GM12875 (cell line): Measurements from ENCODE around the gene OR2C3.

ENCODE experiments used
- H3K4me3 ChIP-seq: one replicate; pipeline ENCODE4 v1.5.1; 2011; ENCODE audit warnings: low read depth, low read length, control low read depth
- TF ChIP-seq, protein P1 (sequence below): IDR thresholded peaks from 2 replicates; pipeline ENCODE4 v1.5.1; 2011; ENCODE audit warnings: low read depth, mild to moderate bottlenecking, control low read depth, inconsistent platforms, low read length, moderate library complexity, borderline replicate concordance; ENCODE audit not compliant: insufficient read depth

OR2C3 gene

DNA sequence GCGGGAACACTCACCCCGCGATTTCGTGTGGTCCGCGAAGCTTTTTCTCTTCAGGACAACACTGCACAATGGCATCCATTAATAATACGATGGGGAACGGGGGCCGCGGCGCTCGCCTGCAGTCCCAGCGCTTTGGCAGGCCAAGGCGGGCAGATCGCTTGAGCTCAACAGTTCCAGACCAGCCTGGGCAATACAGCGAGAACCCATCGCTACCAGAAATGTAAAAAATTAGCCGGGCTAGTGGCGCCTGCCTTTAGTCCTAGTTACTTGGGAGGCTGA is 17.7 kb downstream of the OR2C3 start:
- TF ChIP-seq, protein P1, sequence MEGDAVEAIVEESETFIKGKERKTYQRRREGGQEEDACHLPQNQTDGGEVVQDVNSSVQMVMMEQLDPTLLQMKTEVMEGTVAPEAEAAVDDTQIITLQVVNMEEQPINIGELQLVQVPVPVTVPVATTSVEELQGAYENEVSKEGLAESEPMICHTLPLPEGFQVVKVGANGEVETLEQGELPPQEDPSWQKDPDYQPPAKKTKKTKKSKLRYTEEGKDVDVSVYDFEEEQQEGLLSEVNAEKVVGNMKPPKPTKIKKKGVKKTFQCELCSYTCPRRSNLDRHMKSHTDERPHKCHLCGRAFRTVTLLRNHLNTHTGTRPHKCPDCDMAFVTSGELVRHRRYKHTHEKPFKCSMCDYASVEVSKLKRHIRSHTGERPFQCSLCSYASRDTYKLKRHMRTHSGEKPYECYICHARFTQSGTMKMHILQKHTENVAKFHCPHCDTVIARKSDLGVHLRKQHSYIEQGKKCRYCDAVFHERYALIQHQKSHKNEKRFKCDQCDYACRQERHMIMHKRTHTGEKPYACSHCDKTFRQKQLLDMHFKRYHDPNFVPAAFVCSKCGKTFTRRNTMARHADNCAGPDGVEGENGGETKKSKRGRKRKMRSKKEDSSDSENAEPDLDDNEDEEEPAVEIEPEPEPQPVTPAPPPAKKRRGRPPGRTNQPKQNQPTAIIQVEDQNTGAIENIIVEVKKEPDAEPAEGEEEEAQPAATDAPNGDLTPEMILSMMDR: no peak
- no peak overlapping the region for H3K4me3 ChIP-seq

DNA sequence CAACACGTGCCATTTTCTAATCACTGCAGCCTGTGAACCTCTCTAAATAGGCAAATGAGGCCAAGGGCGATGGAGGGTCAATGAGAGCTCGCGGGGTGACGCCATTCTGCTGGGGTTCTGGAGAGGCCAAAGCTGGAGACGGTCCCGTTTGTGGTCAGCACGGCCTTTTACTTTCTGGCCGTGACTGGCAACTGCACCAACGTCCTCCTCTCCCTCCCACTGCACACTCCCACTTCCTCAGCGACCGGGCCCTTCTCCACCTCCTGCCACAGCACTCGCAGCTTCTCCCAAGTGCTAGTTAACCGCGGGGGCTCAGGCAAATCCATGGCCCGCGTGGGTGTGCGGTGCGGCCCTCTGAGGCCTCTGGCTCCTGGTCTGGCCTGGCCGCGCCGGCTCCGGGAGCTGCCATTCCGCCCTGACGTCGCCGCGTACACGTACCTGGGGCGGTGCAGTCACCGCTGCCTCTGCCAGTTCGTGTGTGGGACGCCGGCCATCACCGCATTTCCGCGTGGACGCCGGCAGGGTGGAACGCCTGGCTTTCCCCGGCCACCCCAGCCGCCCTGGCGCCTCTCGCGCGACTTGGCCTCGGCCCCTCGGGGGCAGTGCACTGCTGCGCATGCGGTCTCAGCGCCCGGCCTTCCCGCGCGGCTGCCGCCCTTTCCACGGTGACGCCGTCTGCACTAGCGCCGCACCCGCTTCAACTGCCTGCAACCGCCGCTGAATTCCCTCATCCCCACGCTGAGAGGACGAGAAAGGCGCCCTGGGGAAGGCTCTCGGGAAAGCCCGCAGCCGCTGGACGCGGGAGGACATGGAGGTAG is 18.2 kb downstream of the OR2C3 start:
- no peak overlapping the region for H3K4me3 ChIP-seq
- TF ChIP-seq, protein P1: no peak

DNA sequence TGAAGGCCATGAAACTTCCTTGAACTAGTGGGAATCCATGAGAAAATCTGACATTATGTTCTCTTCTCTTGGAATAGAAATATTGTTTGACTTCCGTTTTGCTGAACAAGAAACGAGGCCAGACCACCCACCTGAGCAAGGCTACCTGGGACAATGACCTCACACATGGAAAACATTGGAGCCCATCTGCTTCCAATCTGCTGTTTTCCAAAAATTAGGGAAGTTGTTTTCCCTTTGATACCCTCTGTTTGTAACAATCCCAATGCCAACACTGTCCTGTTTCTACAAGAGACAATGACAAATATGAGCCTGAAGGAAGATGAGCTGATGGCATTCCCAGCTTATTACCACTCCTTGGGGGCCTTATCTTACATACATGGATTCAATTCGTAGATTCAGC is 29.4 kb downstream of the OR2C3 start:
- no peak overlapping the region for H3K4me3 ChIP-seq
- TF ChIP-seq, protein P1: no peak

DNA sequence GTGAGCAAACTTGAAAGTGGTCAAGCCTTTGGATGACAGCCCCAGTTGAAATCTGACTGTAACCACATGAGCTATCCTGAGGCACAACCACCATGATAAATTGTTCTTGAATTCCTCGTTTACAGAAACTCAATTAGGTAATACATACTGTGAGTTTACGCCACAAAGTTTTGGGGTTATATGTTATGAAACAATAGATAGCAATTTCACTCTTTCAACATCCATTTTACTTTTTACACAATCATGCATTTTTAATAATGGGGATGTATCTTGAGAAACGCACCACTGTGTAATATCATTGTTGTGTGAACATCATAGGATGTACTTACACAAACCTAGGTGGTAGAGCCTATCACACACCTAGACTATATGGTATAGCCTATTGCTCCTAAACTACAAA is 35.4 kb downstream of the OR2C3 start:
- TF ChIP-seq, protein P1: no peak
- no peak overlapping the region for H3K4me3 ChIP-seq

DNA sequence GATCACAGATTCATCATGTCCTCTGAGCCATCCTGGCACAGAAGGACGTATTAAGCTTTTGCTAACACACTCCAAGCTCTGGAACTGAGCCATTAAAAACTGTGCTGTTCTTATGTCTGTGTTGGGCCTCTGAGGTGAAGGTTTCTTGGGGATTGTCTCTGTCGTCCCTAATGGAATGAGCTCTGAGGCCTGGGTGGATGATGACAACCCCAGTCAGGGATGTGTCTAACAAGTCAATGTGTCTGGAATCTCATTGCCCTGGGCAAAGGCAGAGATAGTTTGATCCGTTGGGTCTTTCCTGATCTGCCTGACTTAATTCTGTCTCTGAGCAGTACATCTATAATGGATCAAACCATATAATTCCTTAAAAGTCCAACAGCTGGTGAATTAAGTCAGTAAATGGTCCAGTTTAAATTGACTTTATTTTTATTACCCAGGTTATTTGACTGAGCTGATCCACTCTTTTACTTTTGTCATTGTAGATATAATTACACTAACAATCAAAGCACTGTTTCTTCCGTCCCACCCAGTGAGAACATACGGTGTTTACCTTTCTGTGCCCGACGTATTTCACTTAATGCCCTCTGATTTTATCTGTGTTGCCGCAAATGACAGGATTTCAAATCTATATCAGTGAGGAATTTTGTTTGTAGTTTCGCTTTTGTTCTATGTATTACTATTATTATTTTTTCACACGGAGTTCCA is 39.5 kb downstream of the OR2C3 start:
- H3K4me3 ChIP-seq: no peak overlapping the region
- TF ChIP-seq, protein P1: no peak

DNA sequence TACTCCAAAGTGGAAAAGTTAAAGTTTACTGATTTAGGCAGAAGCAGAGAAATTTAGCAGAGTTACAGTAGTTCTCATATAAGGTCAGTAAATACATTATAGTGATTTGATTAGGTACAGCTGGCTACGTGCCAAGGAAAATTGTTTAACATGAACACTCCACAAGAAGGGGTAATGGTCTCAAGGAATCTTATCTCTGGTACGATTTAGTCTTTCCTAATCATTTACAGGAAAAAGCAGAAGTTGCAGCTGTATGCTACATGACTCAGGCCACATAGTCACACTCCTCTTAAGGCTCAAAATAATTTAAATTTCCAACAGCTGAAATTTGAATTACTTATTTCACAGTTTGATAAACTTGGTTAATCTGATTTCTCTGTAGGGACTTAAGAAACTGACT is 41.5 kb downstream of the OR2C3 start:
- TF ChIP-seq, protein P1: no peak
- H3K4me3 ChIP-seq: no peak overlapping the region

DNA sequence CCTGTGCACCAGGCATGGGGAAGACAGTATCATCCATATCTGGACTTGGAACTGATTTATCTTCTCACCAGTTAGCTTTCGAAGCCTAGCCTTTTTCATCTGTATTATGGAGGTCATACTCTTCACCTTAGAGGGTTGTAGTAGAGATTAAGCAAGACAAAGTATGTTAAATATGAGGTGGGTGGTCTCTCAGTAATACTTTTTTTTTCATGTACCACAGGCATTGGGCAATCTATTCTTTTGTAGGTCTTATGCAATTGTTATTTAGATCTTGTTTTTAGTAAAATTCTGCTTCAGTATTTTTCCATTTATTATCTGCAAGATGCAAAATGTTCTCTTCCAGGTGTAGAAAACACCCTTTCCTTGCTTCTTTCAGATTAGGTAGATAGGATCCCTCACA is 43.1 kb downstream of the OR2C3 start:
- no peak overlapping the region for H3K4me3 ChIP-seq
- TF ChIP-seq, protein P1: no peak
